GM19372 (cell line): Measurements from ENCODE around the gene AATK.
A peak's percentile ranks its signal among the peaks of the same experiment; 100 is the strongest.

Source experiments
- ATAC-seq: cut with Tn5 transposase; IDR thresholded peaks from one replicate; pipeline ENCODE4 v1.9.1; 2021; ENCODE audit warnings: mild to moderate bottlenecking, low read depth, moderate library complexity; ENCODE audit not compliant: unreplicated experiment

AATK gene

DNA sequence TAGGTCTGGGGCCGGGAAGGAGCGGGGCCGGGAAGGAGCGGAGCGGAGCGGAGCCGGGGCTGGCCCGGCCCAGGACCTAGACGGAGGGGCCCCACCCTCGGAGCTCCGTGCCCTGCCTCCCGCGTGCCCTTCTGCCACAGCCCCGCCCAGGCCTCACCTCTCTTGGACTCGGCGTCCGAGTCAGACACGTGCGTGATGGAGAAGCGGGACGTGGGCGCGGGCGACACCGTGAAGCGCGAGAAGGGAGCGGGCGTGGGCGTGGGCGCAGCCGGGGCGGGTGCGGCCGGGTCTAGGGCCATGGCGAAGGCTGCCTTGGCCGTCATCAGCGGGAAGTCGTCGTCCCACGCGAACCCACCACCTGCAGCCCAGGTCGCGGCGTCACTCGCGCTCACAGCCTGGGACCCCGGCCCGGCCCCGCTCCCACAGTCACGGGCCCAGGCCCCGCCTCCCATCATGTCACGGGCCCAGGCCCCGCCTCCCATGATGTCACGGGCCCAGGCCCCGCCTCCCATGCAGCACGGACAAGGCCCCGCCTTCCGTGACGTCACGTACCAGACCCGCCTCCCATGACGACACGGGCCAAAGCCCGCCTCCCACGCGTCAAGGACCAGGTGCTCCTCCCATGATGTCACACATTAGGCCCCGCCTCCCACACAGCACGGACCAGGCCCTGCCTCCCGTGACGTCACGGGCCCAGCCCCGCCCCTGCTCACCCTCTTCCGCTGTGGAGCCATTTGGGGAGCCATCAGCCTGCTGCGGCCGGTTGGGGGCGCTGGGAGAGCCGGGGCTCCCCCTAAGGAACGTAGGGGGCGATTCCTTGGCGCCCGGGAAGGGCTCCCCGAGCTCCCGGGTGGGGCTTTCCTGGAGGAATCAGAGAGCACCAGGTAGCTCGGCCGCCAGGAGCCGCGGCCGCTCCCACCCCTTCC lies 46.5 kb downstream of the AATK start:
- ATAC-seq = no peak

DNA sequence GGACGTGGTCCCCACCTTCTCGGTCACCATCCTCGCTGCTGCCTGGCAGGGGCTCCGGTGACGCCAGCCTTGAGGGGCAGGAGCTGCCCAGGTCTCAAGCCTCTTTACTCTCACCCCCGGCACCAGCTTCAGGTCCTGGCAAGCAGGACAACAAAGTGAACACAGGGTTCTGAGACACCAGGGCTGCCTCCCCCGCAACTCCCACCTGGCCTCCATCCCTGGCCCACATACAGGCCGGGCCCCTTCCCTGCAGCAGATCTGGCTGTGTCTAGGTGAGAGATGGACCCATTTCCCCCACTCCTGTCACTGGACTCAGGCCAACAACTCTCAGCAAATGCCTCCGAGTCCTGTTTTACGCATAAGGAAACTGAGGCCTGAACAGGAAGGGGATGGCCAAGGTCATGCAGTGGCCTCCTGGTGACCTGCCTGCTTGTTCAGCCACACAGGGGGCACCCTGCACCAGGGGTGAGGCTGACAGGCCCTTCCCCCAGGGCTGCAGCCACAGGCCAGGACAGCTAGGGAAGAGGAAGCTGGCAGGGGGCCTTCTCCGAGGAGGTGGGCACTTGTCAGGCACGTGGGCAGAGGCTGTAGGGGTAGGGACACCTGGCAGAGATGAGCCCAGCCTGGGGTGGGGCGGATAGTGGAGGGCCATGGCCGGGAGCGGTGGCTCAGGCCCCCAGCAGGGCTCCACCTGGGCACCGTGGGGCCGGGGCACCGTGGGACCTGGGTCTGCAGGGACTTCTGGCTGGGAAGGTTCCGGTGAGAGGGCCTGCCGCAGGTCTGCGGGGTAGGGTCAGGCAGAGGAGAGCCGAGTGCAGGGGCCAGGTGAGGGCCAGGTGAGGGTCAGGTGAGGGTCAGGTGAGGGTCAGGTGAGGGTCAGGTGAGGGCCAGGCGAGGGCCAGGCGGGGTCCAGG lies 47.5 kb downstream of the AATK start:
- ATAC-seq = no peak

DNA sequence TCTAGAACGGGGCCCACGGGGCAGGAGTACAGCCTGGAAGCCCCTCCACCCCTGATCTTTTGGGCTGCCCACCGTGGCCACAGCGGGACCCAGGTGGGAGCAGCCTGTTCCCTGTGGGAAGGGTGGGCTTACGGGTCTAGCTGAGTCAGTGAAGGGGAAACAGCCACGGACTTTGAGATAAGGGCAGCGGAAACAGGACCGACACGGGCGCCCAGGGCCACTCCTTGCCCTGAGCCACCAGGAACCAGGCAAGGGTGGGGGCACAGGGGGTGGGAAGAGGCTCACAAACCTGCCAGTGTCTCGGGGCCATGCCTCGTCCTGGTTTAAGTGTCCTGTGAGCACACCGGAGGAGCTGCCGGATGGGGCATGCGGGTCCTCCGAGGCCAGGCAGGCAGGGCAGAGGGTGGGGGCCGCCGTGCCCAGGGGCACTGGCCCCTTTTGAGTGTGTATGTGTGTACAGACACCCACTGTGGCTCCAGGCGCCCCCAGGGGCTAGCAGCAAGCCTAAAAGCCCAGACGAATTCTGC lies 48.3 kb downstream of the AATK start:
- no peak for ATAC-seq

DNA sequence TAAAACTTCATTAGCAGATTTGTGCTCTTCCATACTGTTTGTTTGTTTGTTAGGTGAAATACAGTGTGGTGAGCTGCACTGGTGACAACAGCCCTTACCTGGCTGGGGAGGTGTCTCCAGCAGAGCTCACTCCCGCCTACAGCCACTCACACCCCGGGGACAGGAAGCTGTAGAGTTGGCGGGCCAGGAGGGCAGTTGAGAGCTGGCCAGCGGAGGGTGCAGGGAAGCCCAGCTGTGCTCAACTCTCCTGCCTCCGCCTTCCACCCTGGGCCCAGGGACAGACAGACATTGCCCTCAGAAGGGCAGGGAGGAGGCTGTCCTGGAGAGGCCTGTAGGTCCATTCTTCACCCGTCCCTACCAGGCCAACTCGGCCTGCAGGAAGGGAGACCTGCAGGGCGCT lies 49.3 kb downstream of the AATK start:
- ATAC-seq = no peak

DNA sequence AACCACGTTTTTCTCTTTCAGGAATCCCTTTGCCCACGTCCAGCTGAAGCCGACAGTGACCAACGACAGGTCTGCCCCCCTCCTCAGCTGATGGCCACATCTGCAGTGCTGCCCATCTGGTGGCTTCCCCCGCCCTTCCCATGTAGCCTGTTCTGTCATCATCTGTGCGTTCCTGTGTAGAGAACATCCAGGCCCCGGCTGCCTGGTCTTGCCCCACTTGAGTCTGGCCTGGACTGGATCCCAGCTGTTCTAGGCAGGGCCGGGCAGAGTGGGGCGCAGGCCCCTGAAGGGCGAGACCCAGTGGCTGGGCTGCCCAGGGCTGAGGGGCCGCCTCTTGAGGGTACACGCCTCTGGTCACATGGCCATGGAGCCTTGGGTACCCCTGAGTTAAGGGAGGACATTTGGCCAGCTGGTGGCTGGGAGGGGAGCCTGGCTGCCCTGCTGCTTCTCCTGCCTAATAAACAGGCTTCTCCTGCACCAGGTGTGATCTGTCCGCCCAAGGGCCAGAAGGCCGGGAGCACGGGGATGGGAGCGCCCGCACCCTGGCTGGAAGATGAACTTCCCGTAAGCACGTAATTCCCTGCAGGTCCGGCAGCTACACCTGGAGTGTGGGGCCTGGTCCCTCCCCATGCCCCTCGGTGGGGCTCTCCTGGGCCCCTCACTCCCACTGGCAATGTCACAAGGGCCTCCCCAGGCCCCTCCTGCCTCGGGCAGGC lies 50.1 kb downstream of the AATK start:
- no peak for ATAC-seq

DNA sequence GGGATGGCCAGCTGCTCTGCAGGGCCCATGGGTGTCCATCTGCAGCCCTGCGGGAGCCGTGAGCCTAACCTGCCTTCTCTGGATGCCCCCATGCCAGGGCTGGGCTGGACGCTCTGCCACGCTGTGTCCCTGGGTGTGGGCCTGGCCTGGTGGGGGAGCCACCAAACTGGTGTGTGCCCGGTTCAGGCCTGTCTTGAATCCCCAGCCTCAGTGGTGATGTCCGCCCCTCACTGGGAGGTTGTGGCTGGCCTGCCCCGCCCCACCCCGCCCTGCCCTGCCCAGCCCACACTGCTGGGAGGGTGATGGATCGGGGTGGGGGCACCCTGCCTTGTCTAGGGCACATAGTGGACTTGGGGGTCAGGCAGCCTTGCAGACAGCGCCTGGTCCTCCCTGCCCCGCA lies 50.8 kb downstream of the AATK start:
- no peak for ATAC-seq

DNA sequence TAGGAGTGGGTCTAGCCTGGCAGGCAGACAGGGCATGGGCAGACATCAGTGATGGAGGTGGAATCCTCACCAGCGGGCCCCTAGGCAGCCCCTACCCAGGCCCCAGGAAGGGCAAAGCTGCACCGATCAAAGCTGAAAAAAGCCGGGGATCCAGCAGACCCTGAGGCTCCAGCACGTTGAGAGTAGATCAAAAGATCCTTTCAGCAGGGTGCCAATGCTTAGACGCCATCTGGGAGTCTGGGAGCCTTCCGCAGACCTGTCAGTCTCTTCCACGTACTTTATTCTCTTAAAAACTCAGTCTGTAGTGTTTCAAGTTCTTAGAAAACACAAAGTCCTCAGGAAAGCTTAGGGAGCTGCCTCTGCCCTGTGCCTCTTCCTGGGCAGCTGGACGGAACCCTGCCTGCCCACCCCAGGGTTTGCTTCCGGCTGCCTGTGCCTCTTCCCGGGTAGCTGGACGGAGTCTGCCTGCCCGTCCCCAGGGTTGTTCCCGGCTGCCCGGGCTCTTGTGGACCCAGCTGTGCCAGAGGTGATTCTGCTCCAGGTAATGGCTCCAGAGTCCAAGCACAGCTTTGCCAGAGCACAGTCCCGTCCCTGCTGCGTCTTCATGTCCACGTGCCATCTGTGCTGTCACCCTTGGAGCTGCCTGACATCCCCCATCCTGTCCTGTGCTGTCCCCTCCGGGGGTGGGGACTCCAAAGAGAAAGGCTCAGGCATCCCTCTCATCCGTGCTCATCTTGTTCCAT lies 51.5 kb downstream of the AATK start:
- ATAC-seq = no peak

DNA sequence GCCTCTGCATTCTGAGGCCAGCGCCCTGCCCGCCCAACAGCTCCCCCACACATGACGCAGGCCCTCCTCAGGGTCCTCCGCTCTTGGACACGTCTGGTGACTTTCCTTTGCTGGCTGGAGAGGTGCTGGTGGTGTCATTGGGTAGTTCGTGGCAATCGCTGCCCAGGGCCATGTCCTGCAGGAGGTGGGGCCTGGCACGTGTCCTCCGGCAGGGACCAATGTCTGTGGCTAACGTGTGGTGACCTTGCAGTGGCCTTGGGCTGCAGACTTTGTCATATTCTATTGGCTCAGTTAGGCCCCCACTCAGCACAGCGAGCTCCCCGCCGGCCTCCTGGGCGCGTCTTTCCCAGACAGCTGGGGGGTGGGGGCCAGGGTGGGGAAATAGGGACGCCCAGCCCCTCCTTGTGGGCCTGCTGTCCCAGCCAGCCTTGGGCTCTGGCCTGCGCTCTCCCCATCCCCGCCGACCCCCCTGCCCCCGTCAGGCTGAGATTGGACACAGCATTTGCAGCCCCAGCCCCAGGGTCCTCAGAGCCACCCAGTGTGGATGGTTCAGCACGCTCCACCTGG lies 52.8 kb downstream of the AATK start:
- ATAC-seq = no peak

DNA sequence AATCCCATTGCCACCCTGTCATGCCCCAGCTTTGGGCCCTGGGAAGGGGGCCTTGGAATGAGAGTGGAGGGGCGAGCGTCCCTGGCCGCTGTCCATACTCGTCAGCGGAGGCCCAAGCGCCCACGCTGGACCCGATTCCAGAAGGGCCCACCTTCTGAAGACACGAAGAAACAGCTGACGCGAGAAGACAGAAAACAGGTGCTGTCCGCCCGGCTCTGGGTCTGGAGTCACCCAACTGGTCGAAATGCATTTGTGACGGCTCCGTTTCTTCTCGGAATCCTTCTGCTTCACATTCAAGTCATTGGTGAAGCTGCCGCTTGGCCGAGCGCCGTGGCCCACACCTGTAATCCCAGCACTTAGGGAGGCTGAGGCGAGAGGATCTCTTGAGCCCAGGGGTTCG lies 53.6 kb downstream of the AATK start:
- ATAC-seq = no peak

DNA sequence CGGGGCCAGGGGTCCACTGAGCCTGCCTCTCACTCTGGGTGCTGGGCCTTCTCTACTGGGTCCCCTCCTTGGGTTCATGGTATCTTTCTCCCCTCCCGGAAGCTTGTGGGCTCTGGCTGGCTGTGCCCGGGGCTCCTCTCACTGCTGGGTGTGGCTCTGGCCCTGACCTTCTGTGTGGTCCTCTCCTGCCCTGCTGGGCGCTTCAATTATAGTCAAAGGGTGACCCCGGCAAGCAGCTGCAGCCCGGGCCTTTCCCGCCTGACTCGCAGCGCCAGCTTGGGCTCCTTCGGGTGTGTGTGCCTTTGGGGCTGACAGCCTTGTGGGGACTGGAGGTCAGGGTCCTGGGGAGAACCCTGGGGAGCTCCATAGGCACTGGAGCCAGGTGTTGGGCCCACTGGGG lies 55.0 kb downstream of the AATK start:
- no peak for ATAC-seq

DNA sequence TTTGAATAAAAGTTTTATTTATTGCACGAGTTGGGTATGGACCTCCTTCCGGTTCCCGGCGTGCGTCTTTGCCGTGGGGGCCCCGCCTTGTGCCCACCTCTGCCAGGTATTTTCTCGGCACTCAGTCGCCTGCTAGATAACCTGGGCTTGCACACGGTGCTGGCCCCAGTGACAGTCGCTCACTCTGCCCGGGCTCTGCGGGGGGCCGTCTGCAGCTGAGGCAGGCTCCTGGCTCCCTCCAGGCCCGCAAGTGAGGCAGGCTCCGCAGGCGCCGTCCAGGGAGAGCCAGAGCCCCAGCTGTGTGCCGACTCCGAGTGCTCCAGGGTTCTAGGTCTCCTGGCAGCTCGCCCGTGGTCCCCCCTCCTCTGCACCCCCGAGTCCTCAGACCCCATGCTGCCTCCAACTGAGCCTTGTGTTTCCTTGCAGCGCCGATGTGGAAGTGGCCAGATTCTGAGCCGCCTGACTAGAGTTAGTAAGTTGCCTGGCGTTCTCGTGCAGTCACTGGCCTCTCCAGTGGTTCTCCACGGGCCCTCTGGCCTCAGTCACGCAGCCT lies 55.5 kb downstream of the AATK start:
- no peak for ATAC-seq

DNA sequence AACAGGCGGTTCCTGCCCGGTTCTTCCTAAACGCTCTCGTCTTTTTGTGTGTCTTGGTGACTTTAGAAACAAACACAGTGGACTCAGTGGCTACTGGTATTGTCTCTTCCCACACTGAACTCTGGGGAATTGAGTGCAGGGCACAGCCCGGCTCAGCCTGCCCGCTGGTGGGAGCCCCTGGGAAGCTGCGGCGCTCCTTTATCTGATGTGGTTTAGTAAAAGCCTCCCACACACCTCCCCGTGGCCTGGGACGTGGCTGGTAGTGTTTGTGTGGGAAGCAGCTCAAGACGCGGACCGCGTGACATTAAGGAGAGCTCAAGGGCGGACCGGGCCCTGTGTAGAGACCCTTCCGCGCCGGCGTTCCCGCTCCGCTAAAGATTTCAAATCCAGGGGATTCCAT lies 56.1 kb downstream of the AATK start:
- no peak for ATAC-seq

DNA sequence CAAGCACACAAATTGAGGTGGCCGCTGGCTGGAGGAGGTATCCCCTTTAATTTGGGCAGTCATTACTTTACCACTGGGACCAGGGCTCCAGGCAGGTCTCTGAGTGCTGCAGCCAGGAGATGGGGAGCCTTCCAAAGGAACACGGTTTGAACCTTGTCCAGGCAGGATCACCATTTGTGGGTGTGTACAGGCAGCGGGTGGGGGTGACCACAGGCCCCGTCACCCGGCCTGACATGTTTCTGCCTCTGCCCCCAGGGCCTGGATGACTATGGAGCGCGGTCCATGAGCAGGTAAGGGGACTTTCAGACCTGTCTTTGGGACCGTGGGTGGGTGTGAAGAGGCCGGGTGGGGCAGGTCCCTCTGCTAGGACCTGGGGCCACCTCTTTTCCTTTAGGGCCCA lies 57.8 kb downstream of the AATK start:
- no peak for ATAC-seq

DNA sequence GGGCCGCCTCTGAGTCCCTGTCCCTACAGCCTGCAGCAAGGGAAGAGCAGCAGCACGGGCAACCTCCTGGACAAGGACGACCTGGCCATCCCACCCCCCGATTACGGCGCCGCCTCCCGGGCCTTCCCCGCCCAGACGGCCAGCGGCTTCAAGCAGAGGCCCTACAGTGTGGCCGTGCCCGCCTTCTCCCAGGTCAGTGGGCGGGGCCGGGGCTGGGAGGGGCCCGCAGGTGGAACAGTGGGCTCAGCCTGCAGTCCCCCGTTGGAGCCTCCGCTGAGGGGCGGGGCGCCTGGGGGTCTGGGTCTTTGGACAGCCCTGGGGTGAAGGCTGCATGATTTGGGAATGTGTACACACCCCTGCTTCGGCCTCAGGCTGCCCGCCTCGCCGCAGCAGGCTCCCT lies 59.3 kb downstream of the AATK start:
- no peak for ATAC-seq

DNA sequence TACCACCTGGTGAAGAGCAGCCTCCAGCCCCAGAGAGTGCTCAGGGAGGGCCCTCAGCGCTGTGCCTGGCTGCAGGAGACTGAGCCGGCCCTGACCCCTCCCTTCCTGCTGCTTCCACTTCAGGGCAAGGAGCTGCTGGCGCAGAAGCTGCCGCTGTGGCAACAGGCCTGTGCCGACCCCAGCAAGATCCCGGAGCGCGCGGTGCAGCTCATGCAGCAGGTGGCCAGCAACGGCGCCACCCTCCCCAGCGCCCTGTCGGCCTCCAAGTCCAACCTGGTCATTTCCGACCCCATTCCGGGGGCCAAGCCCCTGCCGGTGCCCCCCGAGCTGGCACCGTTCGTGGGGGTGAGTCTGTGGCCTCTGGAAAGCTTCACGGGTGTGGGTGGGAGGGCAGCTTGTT lies 62.6 kb downstream of the AATK start:
- no peak for ATAC-seq

DNA sequence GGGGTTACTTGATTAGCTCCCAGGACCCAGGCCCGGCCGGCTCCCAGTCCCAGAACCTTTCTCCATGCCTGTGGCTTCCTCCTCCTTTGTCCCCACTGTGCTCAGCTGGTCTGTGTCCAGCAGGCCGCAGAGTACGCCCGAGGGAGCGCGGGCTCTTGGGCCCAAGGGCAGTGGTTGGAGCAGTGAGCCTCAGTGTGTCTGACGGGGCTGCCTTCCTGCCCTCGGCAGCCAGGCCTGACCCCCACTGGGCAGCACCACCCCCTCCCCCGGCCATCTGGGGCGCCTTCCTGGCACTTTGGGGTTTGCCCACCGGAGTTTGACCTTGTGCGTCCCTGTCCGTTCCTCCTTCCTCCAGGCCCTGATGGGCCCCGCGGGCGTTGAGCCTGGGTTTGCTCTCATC lies 63.2 kb downstream of the AATK start:
- ATAC-seq = no peak

DNA sequence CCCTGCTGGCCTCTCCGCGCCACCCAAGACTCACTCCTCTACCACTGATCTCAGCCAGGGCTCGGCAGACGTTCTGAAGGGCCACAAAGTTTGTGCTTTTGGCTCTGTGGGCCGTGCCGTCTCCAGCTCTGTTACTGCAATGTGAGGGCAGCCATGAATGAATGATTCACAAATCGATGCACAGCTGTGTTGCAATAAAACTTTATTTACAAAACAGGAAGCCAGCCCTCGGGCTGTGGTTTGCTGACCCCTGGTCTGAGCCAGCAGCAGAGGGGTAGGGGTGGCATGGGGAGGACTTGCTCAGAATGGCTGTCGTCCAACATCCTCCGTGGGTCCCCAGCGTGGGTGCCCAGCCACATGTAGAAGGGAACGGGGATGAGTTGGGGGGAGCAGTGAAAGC lies 63.7 kb downstream of the AATK start:
- ATAC-seq = no peak

DNA sequence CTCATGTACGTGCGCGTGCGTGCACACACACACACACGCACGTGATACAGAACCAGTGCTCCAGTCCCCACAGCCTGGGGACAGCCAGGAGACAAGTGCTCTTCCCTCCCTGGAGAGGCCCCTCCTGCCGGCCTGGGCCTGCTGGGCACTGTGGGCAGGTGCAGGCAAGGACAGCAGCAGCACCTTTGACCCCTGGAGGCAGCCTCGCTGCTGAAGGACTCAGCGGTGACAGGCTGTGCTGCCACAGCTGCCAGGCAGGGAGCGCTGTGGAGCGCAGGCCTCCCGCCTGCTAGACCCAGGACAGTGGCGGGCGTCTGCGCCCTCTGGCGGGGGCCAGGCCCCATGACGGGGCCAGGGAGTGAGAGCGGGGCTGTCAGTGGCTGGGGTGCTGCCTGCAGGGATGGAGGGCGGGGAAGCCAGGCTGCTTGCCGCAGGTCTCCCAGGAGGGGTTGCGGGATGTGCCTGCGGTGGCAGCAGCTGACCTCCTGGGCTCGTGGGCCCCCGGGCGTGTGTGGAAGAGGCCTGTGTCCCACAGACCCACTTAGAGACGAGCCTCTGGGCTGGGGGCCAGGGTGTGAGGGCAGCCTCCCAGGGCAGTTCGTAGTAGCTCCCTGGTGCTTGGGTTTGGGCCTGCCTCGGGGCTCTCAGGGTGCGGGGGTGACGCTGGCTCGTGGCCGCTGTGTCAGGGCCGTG lies 64.3 kb downstream of the AATK start:
- ATAC-seq = peak; percentile 84

DNA sequence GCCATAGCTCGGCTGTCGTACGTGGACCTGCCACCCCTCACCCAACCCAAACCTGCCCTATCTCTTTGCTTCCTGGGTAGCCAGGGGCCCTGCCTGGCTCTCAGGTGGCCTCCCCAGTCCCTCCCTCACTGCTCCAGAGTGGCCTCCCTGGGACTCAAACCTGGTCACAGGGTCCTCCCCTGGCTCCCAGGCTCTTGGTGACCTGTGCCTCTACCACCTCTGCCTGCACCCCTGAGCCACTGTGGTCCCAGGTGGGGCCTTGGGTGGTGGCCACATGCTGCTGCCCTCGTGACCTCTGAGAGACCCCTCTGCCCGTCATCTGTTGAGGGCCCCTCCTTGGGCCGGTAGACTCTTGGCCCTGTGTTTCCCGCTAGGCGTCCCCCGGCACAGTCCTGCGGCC lies 65.4 kb downstream of the AATK start:
- ATAC-seq = no peak
